ENCODE results near the gene TIAM1.

The TIAM1 gene

DNA sequence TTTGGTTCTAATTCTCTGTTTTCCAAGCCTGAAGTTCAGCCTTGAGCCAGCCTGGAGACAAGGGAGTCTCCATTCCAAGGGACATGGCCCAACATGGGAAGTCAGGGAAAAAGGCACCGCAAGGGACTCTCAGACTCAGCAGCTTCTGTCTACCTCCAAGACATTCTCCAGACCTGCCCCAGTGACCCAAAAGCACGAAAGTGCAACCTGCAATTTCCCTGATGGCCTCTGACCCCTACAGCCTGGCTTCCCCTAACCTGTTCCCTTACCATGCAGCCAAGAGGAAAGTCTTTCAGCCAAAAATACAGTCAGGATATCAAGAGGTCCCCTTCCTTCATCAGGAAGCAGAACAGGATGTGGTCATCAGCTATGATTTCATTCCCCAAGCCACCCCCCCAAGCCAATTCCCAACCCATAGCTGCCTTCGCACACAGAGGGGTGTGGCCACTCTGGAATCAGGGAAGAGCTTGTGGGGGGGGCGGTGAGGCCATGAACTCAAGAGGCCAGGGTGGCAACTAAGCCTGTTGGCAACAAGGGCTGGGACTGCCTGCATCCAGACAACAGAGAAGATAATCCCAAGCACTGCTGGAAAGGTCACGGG lies 59.2 kb downstream of the TIAM1 start:
- DNase-seq = no peak

DNA sequence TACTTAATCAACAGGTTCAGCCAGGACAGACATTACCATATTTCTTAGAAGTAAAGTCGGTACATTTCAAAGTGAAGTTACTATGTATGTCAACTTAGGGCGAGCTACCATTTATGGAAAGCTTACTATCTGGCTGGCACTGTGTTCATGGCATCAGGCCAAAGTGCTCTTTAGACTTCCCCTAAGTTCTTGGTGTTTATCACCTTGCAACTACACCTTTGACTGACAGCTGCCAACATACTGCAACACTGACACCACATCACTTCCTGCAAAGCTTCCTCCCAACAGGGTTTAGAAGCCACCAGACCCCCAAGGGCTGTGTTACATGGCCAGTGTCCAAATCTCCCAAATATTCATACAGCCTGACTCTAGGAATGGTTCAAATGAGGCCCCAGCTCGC lies 61.0 kb downstream of the TIAM1 start:
- no peak for DNase-seq

GRCh38 chr21:31282095-31282709 lies 61.9 kb downstream of the TIAM1 start:
- no peak for DNase-seq

- no peak for DNase-seq
Measured at GRCh38 chr21:31281561-31281960, 62.5 kb downstream of the TIAM1 start.

DNA sequence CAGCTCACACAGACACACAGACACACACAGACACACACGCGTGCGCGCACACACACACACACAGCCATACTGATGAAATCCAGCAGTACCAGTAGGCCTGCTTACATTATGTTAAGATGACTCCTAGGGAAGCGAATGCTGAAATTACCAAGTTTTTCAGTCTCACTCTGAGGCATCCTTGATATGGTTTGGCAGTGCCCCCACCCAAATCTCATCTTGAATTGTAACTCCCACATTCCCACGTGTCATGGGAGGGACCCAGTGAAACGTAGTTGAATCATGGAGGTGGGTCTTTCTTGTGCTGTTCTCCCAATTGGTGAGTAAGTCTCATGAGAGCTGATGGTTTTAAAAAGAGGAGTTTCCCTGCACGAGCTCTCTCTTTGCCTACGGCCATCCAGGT lies 64.1 kb downstream of the TIAM1 start:
- no peak for DNase-seq

DNA sequence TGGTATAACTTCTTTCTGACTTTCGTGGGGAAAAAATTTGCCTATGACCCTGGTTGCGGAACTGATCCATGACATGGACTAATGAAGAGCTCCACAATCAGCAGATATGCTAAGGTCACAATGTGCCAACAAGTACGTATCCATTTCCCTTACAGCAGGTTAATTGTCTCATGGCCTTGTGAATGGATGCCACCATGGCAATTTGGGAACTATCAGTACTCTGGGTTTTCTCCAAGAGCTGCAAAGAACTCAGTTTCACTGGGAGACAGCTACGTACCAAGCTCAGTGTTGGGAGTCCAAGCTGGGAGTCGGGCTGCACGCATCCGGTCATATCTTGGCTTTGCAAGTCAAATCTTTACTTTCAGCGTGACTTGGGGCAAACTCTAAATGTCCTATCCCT lies 64.8 kb downstream of the TIAM1 start:
- DNase-seq = no peak

- DNase-seq = no peak
Measured at GRCh38 chr21:31278511-31279130, 65.4 kb downstream of the TIAM1 start.

DNA sequence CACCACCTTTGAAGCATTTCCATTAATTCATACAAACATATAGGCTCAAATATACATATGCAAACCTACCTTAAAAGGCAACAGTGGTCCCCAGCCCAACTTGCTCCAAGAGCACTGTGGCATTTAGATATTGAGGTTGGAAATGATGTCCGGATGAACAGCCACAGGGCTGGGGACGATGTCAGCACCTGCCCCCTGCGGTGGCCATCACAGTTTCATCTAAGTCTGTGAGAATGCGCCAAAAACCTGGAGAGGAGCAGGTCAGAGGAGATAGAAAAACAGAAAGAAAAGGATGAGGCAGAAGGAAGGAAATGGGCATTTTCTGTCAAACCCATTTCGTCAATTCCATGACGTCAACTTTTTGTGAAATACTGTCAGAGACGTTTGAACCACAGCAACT lies 67.4 kb downstream of the TIAM1 start:
- no peak for DNase-seq

GRCh38 chr21:31275901-31276300 lies 68.2 kb downstream of the TIAM1 start:
- no peak for DNase-seq

GRCh38 chr21:31273278-31273677 lies 70.8 kb downstream of the TIAM1 start:
- DNase-seq = no peak

GRCh38 chr21:31268090-31268489 lies 76.0 kb downstream of the TIAM1 start:
- DNase-seq = no peak

- no peak for DNase-seq
Measured at GRCh38 chr21:31267644-31268043, 76.4 kb downstream of the TIAM1 start.

GRCh38 chr21:31266241-31266640 lies 77.8 kb downstream of the TIAM1 start:
- DNase-seq = no peak

DNA sequence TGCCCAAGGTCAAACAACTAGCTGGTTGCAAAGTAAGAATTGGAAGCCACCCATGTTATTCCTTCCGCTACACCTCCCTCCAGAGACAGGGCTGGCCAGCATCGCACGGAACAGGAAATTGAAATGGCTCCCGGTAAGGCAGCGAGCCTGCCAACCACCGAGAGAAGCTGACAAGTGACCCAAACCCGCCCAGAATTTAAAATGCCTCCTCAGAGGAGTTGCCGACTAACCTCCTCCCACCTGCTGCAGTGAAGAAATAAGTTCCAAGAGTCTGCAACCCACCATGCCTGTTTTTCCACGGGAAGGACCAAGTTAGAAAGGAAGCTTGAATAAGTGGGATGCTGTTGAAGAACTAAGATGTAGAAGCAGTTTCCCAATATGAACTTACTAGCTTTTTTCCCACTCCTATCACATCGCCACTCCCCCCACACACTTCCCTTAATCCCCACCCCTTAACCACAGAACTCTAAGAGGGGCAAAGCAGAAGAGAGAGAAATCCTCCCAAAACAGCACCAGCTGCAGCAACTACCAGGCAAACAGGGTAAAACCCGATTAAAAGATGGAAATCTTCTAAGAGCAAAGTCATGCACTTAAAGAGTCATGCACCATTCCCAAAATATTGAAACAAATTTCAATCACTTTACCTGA lies 78.6 kb downstream of the TIAM1 start:
- DNase-seq = no peak

- DNase-seq = no peak
Measured at GRCh38 chr21:31264574-31264973, 79.5 kb downstream of the TIAM1 start.

- DNase-seq = no peak
Measured at GRCh38 chr21:31262728-31263127, 81.3 kb downstream of the TIAM1 start.

DNA sequence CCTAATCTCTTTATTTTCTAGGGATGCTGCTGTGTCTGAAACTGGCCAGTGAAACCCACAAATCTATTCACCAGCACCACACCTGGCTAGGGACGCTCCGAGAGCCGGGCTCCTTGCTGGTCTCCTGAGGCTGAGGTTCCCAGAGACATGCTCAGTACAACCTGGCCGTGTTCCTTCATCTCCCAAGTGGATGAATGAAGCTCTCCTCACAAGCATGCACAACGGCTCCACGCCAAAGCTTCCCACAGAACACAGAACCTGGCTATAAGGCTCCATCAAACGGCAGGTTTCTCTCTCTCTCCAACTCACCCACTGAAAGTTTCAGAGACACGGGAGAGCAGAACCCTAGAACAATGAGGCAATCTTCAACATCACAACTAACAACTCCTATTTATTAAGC lies 82.3 kb downstream of the TIAM1 start:
- DNase-seq = no peak

GRCh38 chr21:31260790-31261189 lies 83.3 kb downstream of the TIAM1 start:
- no peak for DNase-seq

DNA sequence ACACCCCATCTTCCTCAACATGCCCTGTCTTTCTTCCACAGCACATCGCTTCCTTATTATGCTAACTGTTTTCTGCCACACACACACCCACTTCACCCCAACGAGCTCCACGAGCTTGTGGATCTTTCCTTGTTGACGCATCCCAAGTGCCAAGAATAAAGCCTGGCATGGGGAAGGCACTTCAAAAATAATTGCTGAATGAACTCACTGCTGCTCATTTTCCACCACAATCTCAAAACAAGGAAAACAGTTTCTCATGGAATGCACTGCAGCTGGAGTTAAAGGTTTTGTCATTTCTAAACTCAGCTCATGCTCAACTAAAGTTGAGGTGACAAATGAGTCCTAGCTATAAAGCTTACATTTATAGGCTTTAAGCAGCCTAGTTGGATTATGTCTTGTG lies 86.0 kb downstream of the TIAM1 start:
- no peak for DNase-seq

DNA sequence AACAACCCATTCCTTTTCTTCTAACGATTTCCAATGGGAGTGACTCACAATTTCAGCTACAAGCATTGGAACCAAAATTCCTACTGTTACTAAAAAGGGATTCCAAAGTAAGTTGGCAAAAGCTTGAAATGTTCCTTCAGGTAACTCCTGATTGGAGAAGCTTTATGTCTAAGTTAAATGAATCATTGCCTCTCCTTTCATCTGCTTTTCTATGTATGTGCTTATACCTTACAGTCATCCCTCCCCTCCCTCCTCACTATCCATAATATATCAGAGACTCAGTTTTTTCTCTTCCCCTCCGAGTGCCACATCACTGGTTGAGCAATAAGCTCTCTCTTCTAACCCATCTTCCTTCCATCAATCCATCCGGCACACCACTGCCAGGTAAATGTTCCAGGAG lies 86.8 kb downstream of the TIAM1 start:
- DNase-seq = no peak

GRCh38 chr21:31255896-31256295 lies 88.2 kb downstream of the TIAM1 start:
- DNase-seq = no peak

- no peak for DNase-seq
Measured at GRCh38 chr21:31255036-31255435, 89.0 kb downstream of the TIAM1 start.

DNA sequence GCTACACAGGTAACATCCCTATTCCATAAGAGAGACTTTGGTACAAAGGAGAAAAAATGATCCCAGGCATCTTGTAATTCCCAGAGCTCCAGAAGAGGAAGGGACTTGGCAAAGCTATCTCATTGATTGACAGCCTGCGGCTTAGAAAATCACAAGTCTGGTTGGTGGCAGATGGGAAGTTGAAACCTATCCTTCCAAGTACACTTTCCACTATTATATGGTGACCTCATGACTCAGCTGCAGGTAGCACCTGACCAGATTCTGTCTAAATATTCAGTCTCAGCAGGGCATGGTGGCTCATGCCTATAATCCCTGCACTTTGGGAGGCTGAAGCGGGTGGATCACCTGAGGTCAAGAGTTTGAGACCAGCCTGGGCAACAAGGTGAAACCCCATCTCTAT lies 89.9 kb downstream of the TIAM1 start:
- no peak for DNase-seq

GRCh38 chr21:31253684-31254083 lies 90.4 kb downstream of the TIAM1 start:
- no peak for DNase-seq

Data from NCI-H1930 (cell line).